Right ventricle myocardium superior (tissue), 1 donor: ENCODE data around the gene SLC10A7. TPM values are rescaled to one million over a fixed set of nuclear protein-coding genes. Genes with fewer than 3 reads are reported as not detected.

Experiments
- ATAC-seq: fragments of 200-7000 bp; cut with Tn5 transposase; one replicate; pipeline ENCODE4 v1.9.1; 2020; ENCODE audit warnings: mild to moderate bottlenecking; ENCODE audit not compliant: poor library complexity
- DNase-seq: peaks from one replicate; pipeline ENCODE4 v3.0.0-alpha.2; 2020
- intact Hi-C: fragments of 100-400 bp; cut with DNase I; formaldehyde crosslinking; loops from one replicate; pipeline ENCODE4 v1.11.2; 2022
- total RNA-seq: library from RNA; stranded (reverse); fragmentation: NEBNext Ultra II Directional; extraction: Animal tissue kit (Norgen Biotek cat#: 25700); gene quantifications from one replicate; pipeline ENCODE4 v1.2.1, GENCODE V29; 2021
- donor health status: DM: no; HTN: yes; CAD: no; lungs with severe emphysema.

The SLC10A7 gene
- total RNA-seq, 1 donor from 2014 or later, result 5.2 TPM

DNA sequence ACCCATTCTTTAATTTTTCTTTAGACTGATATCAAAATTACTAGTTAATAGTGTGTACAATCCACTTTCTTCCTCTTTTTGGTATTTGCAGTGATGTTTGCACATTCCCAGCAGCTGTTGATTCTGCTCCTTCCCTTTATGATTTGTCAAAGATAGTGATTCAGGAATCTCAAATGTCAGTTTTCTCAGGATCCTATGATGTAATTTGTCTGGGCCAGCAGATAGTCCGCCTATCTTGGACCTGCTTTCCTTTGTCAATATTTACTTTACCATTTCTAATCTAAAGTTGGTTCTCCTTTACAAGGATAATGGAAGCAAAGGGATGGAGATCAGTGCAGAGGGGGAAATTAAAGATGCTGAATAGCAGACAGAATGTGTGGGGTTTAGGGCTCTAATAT lies 185.3 kb downstream of the SLC10A7 start:
- intact Hi-C loops, result no loop called here
- DNase-seq (no peak), ATAC-seq (no peak)

DNA sequence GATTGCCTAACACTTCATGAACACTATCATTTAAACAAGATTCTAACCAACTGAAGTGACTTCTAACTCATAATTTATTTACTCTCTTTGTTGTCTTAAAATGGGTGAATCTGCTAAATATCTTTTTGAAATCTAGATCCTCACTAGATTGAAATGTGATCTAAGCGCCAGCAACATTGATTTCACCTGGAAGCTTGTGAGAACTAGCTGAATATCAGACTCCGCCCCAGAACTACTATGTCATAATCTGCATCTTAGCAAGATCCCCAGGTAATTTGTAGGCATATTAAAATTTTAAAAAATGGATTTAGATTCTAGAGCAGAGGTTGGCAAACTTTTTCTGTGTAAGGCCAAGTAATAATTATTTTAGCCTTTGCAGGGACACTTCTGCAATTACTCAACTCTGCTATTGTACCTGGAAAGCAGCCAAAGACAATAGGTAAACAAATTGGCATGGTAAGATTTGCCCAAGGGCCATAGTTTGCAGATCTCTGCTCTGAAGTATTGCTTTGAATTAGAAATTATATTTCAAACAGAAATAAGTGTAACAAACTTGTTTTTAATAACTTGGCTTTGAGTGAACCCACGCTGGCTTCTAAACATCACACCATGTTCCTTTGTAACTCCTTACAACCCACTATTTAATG lies 185.9 kb downstream of the SLC10A7 start:
- ATAC-seq, result no peak
- intact Hi-C loops, result no loop called here
- DNase-seq, result no peak

DNA sequence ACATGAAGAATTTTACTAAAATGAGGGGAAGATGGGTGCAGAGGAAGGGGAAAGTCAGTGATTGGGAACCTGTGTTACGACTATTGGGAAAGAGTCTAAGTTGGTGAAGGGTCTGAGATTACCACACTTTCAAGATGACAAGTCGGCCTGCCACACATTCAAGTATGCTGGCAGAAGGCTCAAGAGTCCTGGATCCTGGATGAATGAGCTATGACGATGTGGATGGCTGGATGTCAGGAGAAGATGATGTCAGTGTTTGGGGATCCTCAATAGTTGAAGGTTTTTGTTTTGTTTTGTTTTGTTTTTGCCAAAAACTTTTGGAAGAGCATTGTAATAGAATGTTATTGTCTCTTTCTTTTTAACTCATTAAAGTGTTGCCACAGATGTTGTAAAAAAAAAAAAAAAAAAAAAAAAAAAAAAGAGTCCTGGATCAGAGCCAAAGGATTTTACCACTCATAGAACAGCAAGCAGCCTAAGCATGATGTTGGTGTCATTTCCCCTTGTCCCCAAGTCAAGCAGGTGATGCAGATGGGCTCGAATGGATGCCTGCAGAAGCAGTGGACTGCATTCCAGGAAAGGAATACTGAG lies 186.8 kb downstream of the SLC10A7 start:
- DNase-seq (no peak), ATAC-seq (no peak)
- intact Hi-C loops, result no loop called here

DNA sequence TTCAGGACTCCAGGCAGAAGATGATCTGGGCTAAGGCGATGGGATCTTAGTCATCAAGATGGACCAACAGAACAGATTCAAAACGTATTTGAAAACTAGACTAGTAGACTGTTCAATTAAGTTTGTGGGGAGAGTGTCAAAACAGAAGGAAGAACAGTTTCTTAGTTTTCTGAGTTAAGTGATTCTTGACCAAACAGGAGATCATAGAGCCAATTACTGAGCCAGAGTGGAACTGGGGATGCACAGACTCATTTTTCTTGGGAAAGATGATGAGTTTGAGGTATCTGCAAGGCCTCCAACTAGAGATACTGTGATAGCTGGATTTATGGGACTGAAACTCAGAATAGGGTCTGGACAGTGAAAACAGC lies 187.9 kb downstream of the SLC10A7 start:
- intact Hi-C loops, result no loop called here
- ATAC-seq, result no peak
- DNase-seq, result no peak

DNA sequence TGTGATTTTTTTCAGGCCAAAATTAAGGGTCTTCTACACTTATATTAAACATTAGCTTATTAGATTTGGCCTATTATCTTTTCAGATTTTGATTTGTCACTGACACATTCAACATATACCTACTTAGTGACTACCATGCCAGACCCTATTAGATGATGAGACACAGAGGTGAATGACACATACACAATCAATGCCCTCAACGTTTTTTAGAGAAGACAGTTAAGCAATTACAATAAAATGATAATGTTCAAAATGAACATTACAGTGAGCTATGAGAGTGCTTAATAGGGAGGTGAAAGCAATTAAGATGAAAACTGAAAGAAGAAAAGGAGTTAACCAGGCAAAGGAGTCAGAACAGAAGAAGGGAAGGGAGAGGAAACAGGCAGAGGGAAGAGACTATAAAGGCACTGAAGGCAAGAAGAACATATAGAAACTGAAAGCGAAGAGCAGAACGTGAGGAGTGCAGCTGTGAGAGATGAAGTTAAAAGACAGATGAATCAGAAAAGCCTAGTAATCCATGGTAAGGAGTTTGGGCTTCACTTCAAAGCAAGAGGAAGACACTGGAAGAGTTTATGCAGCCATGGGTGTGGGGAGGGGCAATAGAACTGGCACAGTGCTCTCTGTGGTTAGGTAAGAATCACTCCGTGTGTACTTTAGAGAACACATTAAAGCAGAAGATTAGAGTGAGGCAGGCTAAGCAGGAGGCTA lies 188.4 kb downstream of the SLC10A7 start:
- ATAC-seq, result no peak
- no peak for DNase-seq
- intact Hi-C loops, result no loop called here

DNA sequence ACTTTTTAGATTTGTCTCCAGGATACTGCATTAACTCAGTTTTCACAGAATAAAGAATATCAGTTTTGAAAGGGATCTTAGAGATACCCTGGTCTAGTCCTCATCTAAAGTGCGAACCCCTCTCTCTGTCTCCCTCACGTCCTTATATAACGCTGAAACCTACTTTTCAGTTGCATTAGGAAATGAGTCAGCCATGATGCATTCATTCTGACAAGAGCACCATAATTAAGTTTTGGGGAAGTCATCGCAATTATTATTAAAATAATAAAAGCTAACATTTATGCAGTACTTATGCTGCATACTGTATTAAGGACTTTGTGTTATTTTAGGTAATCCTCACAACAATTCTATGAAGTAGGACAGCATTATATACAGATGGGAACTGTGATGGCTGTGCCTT lies 191.3 kb downstream of the SLC10A7 start:
- intact Hi-C loops, result no loop called here
- DNase-seq (no peak), ATAC-seq (no peak)

DNA sequence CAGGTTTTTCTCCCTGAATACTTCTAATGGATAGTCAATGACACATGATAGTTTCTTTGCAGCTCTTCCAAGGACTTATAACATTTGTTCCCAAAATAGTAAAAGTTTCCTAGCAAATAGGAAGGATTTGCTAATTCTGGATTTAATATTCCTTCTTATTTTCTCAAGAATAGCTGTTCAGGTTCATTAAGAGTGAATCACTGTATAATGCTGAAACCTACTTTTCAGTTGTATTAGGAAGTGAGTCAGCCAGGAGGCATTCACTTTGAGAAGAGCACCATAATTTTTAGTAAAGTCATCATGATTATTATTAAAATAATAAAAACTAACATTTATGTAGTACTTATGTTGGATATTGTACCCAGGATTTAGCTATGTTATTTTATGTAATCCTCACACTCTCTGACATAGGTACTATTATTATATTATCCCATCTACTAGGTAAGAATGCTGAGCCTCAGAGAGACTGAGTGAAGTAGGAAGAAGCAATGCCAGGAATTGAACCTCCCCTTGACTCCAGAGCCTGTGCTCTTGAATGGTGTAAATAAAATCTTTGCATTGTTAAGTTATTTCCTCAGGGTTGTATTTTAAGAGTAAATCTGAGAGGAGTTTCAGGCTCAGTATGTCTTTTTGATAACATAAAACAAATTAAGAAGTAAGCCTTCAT lies 192.6 kb downstream of the SLC10A7 start:
- ATAC-seq (no peak), DNase-seq (no peak)
- intact Hi-C loops, result no loop called here

DNA sequence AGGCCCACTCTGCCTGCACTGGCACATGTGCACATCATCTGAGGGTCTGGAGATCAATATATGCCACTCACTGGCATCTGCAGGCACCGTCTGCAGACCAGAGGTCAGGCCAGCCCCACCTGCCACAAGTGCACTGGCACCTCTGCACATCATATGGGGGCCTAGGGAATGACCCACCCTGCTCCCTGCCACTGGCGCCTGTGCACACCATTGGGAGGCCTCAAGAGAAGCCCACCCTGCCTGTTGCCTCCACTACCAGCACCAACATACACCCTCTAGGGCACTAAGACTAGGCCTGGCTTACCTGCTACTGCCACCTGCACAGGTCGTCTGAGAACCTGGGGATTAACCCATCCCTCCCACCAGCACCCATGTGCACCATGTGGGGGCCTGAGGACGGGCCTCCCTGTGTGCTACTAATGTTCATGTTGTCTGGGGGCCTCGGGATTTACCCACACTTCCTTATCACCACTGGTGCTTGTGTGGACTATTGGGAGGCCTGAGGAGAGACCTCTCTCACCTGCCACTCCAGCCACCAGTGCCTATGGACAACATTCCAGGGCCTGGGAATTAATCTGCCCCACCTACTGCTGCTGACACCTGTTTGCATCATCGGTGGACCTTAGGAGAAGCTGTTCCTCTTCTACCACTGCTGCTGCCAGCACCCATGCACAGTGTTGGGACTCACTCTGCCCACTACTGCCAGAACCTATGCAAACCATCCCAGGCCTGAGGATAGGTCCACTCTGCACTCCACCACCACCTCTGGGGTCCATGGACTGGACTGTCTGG lies 193.7 kb downstream of the SLC10A7 start:
- ATAC-seq, result no peak
- intact Hi-C loops, result no loop called here

DNA sequence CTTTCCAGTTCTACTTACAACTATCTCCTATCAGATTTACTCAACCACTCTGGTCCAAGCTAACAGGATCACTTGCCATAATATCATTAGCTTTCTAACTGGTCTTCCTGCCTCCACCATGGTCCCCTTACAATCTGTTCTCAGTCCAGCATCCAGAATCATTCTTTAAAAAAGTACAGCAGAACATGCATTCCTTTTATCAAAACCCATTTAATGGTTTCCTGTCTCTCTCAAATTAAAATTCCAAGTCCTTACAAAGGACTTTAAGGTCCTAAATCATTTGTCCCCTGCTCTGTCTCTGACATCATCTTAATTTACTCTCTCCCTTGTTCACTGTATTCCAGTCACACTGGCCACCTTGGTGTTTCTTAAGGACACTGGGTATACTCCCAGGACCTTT lies 202.8 kb downstream of the SLC10A7 start:
- ATAC-seq (no peak), DNase-seq (no peak)
- intact Hi-C loops, result no loop called here

More for the DNA sequence above, 193.7 kb downstream of the SLC10A7 start:
- DNase-seq, result no peak

DNA sequence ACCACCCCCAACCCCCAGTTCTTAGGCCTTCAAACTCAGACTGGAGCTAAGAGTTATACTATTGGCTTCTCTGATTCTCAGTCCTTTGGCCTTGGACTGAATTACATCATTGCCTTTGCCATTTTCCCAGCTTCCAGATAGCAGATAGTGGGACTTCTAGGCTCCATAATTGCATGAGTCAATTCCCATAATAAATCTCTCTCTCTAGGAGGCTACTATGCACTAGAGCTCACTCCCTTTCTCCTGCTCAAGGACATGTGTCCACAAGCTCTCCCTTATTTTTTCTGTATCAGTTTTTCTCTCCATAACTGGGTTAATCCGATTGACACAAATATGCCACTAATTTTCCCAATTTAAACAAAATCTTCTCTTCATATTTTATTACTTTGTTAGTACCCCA lies 204.0 kb downstream of the SLC10A7 start:
- ATAC-seq (no peak), DNase-seq (no peak)
- intact Hi-C loops, result no loop called here

DNA sequence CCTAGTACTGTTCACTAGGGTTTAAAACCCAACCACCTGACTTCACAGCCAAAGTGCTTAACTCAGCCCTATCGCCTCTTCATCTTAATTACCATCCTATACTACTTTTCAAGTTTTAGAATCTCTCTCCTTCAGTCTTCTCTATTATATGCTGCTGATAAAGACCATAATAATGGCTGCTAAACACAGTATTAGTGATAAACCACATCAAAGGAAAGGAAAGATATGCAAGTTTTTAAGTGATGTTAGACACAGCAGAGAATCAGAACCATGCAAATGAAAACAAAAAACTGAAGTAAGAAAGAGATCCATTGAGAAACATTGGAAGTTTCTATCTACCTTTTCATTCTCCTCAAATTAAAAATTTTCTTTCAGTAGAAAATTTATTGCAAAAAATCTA lies 206.6 kb downstream of the SLC10A7 start:
- no peak for ATAC-seq
- intact Hi-C loops, result no loop called here
- DNase-seq, result no peak

DNA sequence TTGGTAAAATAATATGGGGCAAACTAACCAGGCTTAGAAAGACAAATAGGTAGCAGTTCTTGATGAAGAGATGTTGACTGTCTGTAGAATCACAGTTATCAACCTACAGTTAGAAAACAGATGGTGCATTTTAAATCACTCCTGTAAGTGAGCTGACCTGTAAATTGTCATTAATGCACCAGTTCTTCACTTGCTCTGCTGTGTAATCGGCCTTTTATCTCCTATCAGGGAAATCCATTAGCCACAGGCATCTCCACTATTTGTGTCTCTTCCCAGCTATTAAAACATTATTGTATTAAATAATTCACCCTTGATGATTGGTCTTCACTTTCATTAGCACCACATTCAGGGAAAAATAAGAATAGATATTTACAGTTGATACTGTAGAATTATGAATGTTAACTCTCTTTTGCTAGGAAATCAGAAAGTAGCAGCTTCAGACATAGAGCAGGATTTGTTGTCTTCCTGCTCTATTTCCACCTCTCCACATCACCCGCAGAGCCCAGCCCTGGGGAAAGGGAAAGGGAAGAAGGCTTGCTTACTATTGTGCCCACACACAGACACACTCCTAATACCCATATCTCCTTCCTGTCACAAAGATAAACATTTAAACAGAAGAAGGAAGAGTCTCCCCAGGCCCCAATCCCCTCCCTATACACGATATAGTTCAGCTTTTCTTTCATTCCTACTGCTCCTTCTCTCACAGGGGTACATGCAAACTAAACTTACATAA lies 210.3 kb downstream of the SLC10A7 start:
- ATAC-seq (no peak), DNase-seq (no peak)
- intact Hi-C loops, result no loop called here

DNA sequence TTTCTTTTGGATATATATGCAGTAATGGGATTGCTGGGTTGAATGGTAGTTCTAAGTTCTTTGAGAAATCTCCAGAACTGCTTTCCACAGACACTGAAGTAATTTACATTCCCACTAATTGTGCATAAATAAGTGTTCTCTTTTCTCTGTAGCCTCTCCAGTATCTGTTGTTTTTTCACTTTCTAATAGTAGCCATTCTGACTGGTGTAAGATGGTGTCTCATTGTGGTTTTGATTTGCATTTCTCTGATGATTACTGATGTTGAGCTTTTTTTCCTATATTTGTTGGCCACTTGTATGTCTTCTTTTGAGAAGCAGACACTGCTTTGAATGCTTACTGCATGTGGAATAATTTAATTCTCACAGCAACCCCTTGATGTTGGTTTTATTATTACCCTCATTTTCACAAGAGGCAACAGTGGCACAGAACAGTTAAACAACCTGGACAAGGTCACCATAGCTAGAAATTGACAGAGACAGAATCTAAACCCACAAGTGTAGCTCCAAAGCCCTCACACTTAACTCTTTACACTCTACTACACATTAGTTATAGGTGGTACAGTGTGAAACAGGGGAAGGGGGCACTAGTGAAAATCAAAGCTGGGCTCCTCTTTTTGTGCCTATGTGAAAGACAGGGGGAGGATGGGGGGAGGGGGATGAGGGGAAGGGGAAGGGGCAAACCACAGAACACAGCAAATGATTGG lies 211.3 kb downstream of the SLC10A7 start:
- intact Hi-C loops, result no loop called here
- no peak for ATAC-seq
- no peak for DNase-seq

DNA sequence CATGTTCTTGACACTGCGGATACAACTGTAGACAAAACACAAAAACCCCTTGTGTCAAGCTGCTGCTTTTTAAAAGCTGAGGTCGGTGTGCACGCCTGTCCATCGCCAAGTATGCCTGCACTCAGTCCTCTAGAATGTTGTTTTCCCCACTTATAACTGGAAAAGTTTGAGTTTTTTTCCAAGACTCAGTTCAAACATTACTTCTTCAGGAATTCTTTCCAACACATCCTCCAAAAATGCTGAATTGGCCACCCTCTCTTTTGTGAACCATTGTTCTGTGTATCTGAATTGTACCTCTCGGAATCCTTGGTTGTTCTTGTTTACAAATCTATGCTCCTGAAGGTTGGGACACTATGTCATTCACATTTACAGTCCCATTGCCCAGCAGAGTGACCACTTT lies 212.8 kb downstream of the SLC10A7 start:
- DNase-seq (no peak), ATAC-seq (no peak)

DNA sequence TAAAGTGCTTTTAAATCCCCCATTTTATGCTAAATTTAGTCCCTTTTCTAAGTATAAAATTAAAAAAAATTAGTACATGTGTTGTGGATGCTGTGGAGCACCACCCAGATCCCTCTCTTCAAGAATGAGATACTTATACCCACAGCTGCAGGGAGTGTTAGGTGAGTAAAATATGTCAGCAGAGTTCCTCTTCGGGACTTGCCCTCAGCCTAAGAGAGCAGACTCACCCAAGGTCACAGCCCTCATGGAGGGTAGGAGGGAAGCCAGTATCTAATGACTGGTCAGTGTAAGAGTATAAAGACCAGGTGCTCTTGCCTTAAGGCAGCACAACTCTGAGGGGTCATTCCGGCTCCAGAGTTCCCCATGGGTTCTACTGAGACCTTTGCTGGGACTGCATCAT lies 218.9 kb downstream of the SLC10A7 start:
- DNase-seq, result no peak
- no peak for ATAC-seq
- intact Hi-C loops, result no loop called here

More for the DNA sequence above, 212.8 kb downstream of the SLC10A7 start:
- intact Hi-C loops, result no loop called here

DNA sequence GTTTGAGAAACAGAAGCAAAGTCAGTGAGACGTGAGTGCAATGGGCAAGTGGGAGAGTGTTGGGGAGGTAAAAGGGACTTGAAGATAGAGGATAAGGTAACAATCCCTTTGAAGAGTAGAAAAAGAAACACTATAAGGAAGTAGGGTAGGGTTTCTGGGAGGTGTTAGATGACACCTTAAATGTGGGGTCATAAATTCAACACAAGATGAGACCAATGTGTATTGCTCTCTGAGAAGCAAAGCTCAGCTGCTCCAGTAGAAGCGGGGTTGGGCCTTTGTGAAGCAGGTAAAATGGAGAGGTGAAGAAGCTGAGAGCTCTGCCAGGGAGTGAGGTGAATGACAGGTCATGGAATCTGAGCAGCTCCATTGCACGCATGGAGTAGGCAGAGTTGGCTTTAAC lies 222.1 kb downstream of the SLC10A7 start:
- intact Hi-C loops, result no loop called here
- DNase-seq (no peak), ATAC-seq (no peak)

DNA sequence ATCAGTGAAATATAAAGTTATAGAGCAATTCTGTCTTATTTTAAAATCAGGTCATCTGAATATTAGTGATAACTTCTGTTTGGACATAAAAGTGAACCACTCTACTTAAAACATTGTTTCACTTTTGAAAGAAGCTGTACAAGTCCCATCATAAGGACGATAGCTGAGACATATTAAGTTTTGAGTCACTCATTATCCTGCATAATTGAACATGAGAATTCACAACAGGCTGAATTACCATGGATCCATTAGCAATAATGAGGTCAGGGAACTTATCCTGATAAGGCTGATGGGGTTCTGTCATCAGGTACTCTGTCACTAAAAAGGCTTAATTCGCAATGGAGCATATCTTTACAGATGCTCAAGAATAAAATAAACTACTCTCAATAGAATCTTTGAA lies 227.0 kb downstream of the SLC10A7 start:
- intact Hi-C loops, result no loop called here
- DNase-seq (no peak), ATAC-seq (no peak)

DNA sequence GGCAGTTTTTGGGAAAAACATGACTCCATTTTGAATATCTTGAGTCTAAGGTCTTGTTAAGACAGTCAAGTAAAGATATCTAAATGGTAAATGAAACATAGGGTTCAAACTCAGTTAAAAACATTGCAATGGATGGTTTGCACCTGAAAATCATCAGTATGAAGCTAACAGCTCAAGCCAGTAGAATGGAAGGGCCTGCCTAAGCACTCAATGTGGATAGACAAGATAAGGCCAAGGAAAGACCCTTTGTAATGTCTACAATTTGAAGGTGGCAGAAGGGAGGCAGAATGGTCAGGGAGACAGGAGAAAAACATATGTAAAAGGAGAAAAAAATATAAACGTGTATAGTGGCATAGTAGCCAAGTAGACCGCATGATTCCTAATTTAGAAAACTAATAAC lies 229.2 kb downstream of the SLC10A7 start:
- intact Hi-C loops, result no loop called here
- DNase-seq, result no peak
- ATAC-seq, result no peak
